ENCODE data around the gene KLHL33. TPM values are rescaled to one million over a fixed set of nuclear protein-coding genes. Genes with fewer than 3 reads are reported as not detected.

The KLHL33 gene
- polyA plus RNA-seq, 2 of the 4 experiments (the other 2 are of a cell fraction): not detected

DNA sequence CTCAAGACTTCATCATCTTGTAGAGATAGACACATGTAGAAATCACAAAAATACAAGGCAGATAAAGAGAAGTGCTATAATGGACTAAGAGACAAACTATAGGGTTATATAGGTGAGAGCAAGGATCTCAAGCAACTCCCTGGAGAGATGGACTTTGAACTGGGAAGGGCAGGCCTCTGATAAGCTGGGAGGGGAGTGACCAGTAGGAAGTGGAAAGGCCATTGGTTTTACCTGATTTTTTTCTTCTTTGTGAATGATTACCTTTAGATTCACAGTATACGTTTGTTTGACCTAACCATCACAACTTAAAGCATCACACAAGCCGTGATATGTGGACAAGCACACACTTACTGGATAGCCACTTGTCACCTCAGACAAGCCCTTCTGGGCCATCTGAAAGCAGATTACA is 17.5 kb downstream of the KLHL33 start:
- DNase-seq (ENCODE audit: low read depth in 1 of 2, low spot score in 1 of 2): peak in 1 of 2 experiments; percentile 36
- Histone ChIP-seq H3K4me1 (peaks cover 17% of the 10 kb centered on the region), H3K9me3 (no peaks in the 10 kb centered on the region), H3K27ac (0 out of 6 replicates have a peak overlapping the region, but pooled peaks of 1 of the 2 experiments have one; percentile 7), H3K4me3 (no peak overlapping the region), H3K4me2 (peak overlapping the region; percentile 46; the same call in 2 of the 3 replicates)
- CTCF ChIA-PET: interaction anchor here (0.5 to 0.7 kb wide), 2 partner anchors 14 to 23 kb away, joined by 3 read pairs; no protein-coding TSS in a partner anchor
- 17% methylated on average over 2 of the region's 2 CpGs for WGBS (ENCODE audit: missing lambda C conversion rate)
- ATAC-seq: no peak
- POLR2A ChIA-PET: no interaction called here
- TF ChIP-seq FOSB (CRISPR knock-in tag; IDR thresholded peaks at IDR 0.05) (no peak), CBX8 (IDR thresholded peaks at IDR 0.05) (no peak), SMC3 (IDR thresholded peaks at IDR 0.05) (no peak), RCOR1 (IDR thresholded peaks at IDR 0.05; ENCODE audit: low read depth, low read length) (no peak), RARB (CRISPR knock-in tag; IDR thresholded peaks at IDR 0.05) (no peak), BHLHE40 (IDR thresholded peaks at IDR 0.05; ENCODE audit: low read depth, low read length) (no peak), NPAS2 (CRISPR knock-in tag; IDR thresholded peaks at IDR 0.05; ENCODE audit: borderline replicate concordance) (no peak), ZFP36 (IDR thresholded peaks at IDR 0.05; ENCODE audit: borderline replicate concordance, partially characterized antibody) (no peak), RAD21 (conservative IDR thresholded peaks at IDR 0.05 in 1 of 2, IDR thresholded peaks at IDR 0.05 in 1 of 2) (no peak)
- TF ChIP-seq, protein P1, sequence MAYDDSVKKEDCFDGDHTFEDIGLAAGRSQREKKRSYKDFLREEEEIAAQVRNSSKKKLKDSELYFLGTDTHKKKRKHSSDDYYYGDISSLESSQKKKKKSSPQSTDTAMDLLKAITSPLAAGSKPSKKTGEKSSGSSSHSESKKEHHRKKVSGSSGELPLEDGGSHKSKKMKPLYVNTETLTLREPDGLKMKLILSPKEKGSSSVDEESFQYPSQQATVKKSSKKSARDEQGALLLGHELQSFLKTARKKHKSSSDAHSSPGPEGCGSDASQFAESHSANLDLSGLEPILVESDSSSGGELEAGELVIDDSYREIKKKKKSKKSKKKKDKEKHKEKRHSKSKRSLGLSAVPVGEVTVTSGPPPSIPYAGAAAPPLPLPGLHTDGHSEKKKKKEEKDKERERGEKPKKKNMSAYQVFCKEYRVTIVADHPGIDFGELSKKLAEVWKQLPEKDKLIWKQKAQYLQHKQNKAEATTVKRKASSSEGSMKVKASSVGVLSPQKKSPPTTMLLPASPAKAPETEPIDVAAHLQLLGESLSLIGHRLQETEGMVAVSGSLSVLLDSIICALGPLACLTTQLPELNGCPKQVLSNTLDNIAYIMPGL (CRISPR knock-in tag; IDR thresholded peaks at IDR 0.05; ENCODE audit: borderline replicate concordance): no peak
- FAIRE-seq: no peak

DNA sequence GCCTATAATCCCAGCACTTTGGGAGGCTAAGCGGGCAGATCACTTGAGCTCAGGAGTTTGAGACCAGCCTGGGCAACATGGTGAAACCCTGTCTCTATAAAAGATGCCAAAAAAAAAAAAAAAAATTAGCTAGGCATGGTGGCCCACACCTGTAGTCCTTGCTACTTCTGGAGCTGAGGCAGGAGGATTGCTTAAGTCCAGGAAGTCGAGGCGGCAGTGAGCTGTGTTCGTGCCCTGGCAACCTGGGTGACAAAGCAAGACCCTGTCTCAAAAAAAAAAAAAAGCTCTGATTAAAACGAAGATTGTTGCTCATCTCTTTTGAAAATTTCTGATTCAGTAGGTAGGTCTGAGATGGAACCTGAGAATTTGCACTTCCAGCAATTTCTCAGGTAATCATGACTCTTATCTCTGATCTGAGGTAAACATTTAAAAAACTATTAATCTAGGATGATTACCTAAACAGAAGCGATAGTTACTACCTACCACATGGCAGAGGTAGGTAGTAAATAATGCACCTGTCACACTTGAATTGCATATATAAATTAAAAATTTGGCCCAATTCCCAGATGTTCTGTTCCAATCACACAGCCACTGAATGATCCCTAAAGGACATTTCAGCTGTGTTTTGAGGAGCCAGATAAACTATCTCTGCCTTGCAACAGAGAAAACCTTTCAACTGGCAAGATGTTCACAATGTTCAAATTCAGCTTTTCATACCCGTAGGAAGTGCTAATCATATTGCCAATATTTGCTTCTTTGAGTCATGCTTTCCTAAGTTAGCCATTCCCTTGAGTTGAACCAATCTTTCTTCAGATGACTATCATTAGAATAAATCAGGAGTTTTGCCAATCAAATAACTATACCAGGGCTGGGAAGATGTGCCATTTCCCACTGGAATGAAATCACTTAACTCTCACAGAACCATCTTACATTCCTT is 18.4 kb downstream of the KLHL33 start:
- TF ChIP-seq MAFK (IDR thresholded peaks at IDR 0.05; ENCODE audit: partially characterized antibody) (peak; percentile 18), SREBF2 (IDR thresholded peaks at IDR 0.05) (no peak)
- Histone ChIP-seq H3K4me1 (peaks cover 17% of the 10 kb centered on the region), H3K9me3 (no peaks in the 10 kb centered on the region), H3K4me2 (peak overlapping the region; percentile 46; the same call in 1 of the 3 replicates), H3K27ac (no peak overlapping the region), H3K4me3 (no peak overlapping the region)
- ChIA-PET POLR2A (interaction anchor here (0.6 kb wide), 2 partner anchors 24 to 43 kb away, joined by 3 to 4 read pairs; no protein-coding TSS in a partner anchor), CTCF (interaction anchor here (0.6 to 1.5 kb wide), 4 partner anchors 36 to 495 kb away, joined by 3 to 4 read pairs (median 3); no protein-coding TSS in a partner anchor)
- FAIRE-seq (no peak), ATAC-seq (no peak), DNase-seq (ENCODE audit: low read depth in 1 of 2, low spot score in 1 of 2) (no peak)
- 54% methylated on average over 7 of the region's 7 CpGs for WGBS (ENCODE audit: missing lambda C conversion rate)

DNA sequence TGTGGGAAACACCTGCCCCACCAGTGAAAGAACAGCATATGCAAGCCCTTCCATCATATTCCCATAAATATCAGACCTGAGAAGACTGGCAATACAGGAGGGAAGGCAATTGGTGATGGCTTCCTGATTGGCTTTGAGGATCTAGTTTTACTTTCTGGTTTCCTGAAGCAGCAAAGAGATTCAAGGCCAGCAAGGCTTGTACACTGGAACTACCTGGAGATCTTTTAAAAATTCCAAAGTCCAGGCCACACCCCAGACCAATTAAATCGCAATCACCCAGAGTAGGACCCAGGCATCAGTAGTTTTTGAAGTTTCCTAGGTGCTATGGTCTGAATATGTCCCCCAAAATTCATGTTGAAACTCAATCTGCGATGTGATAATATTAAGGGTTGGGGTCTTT is 19.7 kb downstream of the KLHL33 start:
- WGBS (ENCODE audit: missing lambda C conversion rate): 67% methylated on average over 2 of the region's 2 CpGs
- Histone ChIP-seq H3K4me1 (peaks cover 23% of the 10 kb centered on the region), H3K4me3 (no peak overlapping the region), H3K9me3 (no peaks in the 10 kb centered on the region), H3K27ac (no peak overlapping the region), H3K4me2 (no peak overlapping the region)
- FAIRE-seq: no peak
- ChIA-PET CTCF (interaction anchor here (0.7 to 3.1 kb wide), 22 partner anchors 8 to 275 kb away, joined by 3 to 31 read pairs (median 6); partner anchors contain the start of genes KLHL33, PIP4P1 and PNP), POLR2A (interaction anchor here (1.2 to 1.3 kb wide), 2 partner anchors 38 to 54 kb away, joined by 6 to 8 read pairs; partner anchors contain the start of genes APEX1 and OSGEP)
- no peak for ATAC-seq
- no peak for DNase-seq (ENCODE audit: low read depth in 1 of 2, low spot score in 1 of 2)
- TF ChIP-seq, protein P2, sequence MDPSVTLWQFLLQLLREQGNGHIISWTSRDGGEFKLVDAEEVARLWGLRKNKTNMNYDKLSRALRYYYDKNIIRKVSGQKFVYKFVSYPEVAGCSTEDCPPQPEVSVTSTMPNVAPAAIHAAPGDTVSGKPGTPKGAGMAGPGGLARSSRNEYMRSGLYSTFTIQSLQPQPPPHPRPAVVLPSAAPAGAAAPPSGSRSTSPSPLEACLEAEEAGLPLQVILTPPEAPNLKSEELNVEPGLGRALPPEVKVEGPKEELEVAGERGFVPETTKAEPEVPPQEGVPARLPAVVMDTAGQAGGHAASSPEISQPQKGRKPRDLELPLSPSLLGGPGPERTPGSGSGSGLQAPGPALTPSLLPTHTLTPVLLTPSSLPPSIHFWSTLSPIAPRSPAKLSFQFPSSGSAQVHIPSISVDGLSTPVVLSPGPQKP (IDR thresholded peaks at IDR 0.05; ENCODE audit: low read depth, low read length): no peak
- TF ChIP-seq HOXB5 (CRISPR knock-in tag; IDR thresholded peaks at IDR 0.05) (no peak), HDAC2 (IDR thresholded peaks at IDR 0.05) (no peak), HEYL (CRISPR knock-in tag; IDR thresholded peaks at IDR 0.05) (no peak), ZC3H11A (IDR thresholded peaks at IDR 0.05) (no peak)
- TF ChIP-seq, protein P3, sequence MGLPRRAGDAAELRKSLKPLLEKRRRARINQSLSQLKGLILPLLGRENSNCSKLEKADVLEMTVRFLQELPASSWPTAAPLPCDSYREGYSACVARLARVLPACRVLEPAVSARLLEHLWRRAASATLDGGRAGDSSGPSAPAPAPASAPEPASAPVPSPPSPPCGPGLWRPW (IDR thresholded peaks at IDR 0.05): no peak
- TF ChIP-seq, protein P4, sequence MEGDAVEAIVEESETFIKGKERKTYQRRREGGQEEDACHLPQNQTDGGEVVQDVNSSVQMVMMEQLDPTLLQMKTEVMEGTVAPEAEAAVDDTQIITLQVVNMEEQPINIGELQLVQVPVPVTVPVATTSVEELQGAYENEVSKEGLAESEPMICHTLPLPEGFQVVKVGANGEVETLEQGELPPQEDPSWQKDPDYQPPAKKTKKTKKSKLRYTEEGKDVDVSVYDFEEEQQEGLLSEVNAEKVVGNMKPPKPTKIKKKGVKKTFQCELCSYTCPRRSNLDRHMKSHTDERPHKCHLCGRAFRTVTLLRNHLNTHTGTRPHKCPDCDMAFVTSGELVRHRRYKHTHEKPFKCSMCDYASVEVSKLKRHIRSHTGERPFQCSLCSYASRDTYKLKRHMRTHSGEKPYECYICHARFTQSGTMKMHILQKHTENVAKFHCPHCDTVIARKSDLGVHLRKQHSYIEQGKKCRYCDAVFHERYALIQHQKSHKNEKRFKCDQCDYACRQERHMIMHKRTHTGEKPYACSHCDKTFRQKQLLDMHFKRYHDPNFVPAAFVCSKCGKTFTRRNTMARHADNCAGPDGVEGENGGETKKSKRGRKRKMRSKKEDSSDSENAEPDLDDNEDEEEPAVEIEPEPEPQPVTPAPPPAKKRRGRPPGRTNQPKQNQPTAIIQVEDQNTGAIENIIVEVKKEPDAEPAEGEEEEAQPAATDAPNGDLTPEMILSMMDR (IDR thresholded peaks at IDR 0.05): no peak
- TF ChIP-seq, protein P5, sequence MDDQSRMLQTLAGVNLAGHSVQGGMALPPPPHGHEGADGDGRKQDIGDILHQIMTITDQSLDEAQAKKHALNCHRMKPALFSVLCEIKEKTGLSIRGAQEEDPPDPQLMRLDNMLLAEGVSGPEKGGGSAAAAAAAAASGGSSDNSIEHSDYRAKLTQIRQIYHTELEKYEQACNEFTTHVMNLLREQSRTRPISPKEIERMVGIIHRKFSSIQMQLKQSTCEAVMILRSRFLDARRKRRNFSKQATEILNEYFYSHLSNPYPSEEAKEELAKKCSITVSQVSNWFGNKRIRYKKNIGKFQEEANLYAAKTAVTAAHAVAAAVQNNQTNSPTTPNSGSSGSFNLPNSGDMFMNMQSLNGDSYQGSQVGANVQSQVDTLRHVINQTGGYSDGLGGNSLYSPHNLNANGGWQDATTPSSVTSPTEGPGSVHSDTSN (IDR thresholded peaks at IDR 0.05): no peak
